GM18511 (cell line): ENCODE measurements around the gene ADCY1.
"Not testable (repeated sequence)": the region's sequence is repeated elsewhere in the genome, so short reads cannot be mapped to it uniquely, and the experiment has no call there.

Source experiments
- ATAC-seq: cut with Tn5 transposase; IDR thresholded peaks from one replicate; pipeline ENCODE4 v1.9.1; 2021; ENCODE audit warnings: mild to moderate bottlenecking, moderate library complexity; ENCODE audit not compliant: unreplicated experiment

ADCY1 gene

DNA sequence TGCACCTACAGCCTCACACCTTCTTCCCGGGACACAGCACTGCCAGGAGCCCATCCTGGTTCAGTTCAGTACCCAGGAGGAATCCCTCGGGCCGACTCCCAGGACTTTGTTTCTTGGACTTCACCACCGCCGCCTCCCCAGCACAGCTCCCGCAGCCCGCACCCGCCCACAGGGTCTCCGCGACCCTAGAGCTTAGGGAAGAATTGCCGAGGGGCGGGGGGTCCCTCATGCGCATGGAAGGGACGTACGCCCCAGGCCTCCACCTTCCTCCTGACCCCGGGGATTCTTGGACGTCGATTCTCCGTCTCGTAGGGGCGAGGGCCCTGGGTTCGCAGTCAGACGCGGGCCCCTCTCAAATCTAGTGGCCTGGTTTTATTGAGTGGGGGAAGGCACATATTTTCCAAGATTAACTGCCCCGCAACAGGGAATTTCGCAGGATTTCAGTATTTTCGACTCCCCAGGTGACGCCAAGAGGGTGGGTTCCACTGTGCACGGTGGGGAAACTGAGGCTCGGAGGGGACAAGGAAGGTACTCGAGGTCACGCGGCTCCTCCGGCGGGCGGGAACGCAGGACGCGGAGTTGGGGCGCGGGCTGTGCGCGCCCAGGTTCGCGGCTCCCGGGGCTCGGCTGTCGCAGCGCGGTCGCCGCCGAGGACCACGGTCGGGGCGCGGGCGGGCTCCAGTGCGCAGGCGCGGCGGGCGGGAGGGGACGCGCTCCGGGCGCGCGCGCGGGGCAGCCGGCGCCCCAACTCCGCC is at the start of gene ADCY1:
TSS of gene ADCY1 (plus strand) at position 708 of the 755 bp plus-strand sequence. CDS start 176 bp downstream, outside the sequence.
- ATAC-seq, result no peak

DNA sequence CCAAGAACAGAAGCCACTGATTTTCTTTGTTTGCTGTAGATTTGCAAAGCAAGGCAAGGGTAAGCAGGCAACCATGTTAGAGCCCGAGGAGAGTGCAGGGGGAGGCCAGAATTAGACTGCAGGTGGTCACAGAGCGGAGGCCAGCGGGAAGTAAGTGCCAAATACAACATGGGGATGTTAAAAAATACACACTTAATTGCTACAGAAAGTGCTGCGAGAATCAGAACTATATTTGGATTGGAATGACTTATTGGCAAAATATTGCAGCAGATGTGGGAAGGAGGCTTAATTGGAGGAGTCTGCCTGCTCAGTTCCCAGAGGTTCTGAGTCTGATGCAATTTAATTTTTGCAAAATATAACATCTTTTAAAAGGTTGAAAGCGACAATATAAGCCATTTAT is 49.7 kb upstream of the ADCY1 start:
- ATAC-seq, result no peak

DNA sequence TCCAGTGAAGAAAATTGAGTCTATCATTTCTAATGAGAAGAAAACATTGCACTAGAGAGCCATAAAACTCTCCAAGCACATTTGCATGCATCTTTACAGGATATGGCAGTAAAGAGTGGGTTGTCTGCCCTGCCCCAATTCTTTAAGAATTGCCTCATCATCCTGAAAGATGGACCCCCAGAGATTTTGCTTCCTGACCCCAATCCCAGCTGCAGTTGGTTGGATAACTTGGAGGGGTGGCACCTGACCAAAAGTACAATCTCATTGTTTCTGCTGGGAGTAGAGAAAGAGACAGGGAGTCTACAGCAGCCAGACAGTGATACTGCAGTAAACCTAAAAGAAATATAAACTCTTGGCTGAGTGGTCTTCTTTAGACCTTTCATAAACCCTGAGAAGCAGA is 49.1 kb upstream of the ADCY1 start:
- ATAC-seq, result no peak

DNA sequence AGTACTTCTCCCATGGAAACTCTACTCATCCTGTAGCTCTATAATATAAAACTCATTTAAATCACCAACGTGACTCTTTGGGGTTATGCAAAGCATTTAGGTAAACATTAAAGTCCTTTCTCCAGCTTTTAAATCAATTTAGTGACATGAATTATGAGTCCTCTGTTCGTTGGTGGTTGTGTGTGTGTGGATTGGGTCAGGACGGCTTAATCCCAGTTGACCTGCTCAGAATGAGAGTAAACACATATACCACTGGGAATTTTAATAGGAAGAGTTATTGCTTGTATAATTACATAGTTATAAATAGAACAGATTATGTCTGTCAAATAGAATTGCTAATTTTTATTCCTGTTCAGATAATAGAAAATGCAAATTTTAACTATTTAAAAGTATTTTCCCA is 30.7 kb upstream of the ADCY1 start:
- ATAC-seq, result no peak

DNA sequence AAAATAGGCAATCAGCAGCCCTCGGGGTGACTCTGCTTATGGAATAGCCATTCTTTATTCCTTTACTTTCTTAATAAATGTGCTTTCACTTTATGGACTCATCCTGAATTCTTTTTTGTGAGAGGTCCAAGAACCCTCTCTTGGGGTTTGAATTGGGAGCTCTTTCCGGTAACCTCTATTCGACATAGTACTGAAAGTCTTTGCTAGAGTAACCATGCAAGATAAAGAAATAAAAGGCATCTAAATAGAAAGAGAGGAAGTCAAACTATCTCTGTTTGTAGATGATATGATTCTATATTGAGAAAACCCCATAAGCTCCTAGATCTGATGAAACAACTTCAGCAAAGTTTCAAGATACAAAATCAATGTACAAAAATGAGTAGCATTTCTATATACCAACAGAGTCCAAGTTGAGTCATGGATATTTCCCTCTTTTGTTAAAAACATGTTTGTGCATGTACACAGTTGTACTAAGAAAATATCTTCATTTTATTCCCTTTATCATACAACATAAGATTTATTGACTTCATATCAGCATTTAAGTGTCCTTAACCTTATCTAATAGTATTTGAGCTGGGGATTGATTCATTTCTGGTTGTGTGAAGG is 29.0 kb upstream of the ADCY1 start:
- ATAC-seq, result not testable (repeated sequence)

DNA sequence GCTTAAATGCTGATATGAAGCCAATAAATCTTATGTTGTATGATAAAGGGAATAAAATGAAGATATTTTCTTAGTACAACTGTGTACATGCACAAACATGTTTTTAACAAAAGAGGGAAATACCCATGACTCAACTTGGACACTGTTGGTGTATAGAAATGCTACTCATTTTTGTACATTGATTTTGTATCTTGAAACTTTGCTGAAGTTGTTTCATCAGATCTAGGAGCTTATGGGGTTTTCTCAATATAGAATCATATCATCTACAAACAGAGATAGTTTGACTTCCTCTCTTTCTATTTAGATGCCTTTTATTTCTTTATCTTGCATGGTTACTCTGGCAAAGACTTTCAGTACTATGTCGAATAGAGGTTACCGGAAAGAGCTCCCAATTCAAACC is 25.3 kb upstream of the ADCY1 start:
- ATAC-seq, result peak; percentile 73

DNA sequence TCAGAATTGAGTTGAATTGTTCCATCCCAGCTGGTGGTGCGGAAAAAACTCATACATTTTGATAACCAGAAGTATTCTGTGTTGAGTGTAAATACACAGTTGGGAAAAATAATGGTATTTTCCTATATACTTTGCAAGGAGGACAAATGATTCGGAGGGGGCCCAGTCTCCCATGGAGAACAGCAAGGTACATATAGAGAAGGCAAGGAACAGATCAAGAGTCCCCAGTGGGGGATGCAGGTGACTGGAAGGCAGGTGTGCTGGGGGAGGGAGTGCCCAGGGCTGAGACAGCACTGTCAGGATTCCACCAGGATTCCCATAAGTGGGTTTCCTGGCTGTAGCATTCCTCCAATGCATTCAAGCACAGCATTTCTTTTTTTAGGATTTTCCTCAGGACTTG is 10.8 kb upstream of the ADCY1 start:
- no peak for ATAC-seq

DNA sequence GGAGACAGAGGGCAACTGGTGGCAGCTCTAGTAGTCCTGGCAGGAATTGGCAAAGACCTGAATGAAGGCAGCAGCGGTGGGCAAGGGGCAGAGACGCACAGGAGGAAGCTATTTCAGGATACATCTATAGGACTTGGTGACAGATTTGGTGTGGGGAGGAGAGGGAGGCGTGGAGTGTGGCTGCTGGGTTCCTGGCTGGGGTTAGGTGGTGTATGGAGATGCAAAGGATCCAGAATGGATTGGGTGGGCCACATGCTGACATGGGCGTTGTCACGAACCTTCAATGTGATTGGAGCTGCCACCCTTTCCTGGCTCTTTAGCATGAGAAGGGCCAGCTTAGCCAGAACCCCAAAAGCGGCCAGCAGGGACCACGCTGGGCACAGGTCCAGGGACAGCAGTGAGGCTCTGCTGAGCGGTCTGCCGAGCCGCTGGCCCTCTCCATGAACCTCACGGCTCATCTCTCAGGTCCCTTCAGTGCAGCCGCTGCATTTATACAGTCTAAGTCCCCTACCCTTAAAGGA is 10.2 kb upstream of the ADCY1 start:
- ATAC-seq, result no peak

DNA sequence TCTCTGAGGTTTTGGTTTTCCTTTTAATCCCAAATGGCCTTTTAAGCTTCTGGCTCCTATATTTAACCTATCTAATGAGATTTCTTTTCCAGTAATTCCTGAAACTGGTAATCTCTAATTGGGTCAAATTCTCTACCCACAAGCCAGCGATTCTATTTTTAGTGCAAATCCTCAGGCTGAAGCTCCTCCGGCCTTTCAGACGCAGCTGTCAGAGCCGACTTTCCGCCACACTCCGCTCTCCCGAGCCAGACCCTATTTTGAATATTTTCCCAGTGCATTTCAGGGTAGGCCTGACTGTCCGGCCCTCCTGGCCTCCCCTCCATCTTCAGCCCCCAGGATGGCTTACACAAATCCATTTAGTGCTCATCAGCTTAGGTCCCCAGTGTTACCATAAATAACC is 9.7 kb upstream of the ADCY1 start:
- no peak for ATAC-seq

DNA sequence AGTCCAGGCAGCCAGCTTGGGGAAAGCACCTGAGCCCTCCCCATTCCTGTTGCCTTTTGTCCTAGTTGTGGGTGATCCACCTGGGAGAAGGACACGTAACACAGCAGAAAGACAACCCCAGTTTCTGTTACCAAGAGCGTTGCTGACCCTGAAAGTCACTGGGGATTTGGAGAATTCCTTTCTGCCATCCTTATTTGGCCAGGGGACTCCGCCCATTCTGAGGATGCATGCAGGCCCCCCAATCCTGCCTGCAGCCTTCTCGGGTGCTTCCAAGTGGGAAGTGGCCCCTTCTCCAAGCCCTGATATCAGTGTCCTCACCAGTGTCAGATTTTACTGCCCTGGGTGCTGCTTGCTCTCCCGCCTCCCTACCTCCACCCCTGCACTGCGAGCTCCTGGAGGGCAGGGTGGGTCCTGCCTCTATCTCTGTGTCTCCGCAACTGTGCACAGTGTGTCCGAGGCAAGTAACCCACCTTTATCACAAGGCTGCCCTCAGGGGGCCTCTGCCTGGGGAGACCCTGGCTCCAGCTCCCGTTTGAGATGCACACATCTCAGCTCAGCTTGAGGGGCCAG is 9.2 kb upstream of the ADCY1 start:
- no peak for ATAC-seq

DNA sequence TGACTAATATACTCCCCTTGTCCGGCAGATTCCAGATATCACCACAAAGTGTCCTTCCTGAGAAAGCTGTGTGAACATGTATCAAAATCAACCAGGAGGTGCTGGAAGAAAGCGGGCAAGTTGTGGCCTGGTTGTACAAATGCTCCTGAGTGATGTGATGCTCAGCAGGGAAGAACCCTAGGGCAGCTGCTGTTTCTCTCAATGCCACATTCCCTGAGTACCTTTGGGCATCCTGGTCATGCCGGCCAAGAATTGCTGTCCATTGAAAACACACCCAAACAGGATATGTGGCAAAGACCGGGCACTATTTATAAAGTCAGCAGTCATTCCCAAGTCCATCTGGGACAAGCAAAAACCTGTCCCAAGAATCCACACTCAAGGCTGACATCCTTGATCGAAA is 7.8 kb upstream of the ADCY1 start:
- ATAC-seq, result no peak

DNA sequence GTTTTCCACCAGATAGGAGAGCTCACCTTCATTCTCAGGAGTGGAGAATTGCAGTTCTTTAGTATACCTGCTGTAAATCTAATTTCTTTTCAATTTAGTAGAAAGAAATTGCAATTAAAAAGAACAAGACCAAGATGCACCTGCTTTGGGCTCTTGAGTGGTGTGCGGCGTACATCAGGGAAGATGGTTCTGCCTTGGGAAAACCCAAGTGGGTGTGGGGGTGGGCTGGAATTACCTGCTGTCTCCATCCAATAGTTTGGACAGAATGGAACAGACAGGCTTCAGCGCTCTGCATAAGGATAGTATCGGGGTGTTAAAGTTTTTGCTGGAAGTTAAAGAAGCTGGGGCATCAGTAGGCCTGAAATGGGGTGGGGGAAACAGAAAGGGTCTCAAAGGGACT is 7.2 kb upstream of the ADCY1 start:
- ATAC-seq, result no peak

DNA sequence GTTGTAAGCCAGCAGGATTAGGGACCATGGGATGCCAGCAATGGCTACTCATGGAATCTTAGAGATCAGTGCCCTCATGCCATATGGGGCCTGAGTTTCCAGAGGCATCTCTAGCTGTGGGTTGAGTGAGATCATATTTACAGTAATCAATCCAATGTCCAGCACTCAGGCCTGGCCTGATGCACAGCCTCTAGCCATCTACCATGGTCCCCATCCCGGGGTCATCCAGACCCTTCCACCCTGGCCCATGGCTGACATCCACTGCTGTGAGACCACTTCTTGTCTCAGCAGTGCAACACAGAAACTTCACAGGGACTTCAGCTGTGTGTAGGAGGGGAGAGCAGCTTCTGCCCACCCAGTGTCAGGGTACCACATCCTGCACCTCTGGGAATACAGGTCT is 6.5 kb upstream of the ADCY1 start:
- no peak for ATAC-seq

DNA sequence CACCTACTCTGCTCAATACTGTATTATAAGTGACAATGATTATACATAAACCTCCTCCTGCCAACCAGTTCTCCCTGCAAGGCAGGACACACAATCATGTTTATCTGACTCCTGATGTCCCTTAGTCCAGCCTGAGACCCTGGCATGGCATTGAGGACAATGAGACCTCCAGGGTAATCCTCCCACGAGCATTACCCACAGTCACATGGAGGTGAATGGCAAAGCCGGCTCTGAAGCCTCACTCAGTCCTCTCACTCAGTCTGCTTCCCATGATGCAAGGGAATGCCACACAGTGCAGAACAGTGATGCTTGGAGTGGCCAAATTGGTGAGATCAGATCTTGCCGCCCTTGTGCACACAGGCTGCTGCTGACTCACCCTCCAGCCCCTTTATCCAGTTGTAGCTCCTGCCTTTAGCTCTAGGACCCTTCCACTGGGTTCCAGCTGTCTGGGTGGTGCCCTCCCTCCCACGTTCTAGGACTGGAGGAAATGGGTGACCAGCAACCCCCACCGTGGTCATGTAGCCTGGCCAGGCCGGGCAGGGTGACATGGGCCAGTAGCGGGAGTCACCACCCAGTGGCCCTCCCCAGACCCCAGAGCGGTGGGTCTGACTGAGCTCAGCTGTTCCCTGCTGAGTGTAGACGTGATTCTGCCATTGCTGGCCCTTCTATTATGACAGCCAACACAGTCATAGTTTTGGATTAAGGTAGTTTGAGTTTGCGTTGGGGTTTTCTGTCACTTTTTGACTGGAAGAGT is 5.5 kb upstream of the ADCY1 start:
- no peak for ATAC-seq

DNA sequence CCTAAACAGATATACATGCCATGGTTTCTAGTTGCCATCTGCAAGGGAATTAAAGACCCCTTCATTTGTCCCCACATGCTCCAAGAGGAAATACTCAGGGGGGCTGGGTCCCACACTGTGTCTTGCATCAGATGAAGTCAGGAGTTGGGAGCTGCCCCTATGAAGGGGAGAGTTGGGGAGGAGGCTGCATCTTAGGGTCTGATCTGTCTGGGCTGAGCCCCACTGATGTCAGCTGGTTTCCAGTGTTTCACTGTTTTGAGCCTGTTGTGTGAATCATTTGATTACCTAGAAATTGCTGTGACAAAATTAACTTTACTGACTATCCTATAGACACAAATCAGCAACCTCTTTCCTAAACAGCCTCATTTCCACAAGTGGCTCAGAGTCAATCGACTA is 4.9 kb upstream of the ADCY1 start:
- no peak for ATAC-seq

DNA sequence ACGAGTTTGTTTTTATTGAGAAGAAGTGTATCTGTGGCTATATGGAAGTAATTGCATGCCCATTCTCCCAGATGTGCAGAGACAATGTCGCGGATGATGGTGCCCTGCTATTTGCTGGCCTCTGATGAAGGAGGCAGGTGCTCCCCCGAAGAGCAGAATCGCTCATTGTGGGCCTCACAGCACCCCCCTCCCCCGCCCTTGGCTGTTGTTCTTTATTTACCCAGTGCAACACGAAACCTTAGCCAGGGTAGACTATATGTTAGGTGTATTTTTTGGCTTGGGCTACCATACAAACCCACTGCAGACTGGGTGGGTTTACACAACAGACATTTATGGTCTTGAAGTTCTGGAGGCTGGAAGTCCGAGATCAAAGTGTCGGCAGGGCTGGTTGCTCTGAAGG is 3.4 kb upstream of the ADCY1 start:
- no peak for ATAC-seq

DNA sequence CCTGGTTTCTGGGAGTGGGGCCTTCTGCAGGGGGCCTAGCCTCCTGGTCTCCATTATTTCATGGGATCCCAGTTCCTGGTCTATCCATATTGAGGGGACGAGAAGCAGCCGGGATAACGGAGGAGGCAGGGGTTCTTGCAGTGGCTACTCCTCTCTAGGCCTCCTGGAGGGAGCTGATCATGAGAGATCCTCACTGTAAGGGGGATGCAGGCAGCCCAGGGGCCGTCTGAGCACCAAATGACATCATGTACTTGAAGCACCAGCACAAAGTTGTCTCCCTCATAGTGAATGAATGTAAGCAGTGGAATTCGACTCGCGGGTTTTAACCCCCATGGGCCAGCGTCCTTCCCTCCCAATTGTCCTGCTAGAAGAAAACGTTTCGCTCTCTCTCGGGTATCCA is 964 bp upstream of the ADCY1 start:
- ATAC-seq, result no peak

DNA sequence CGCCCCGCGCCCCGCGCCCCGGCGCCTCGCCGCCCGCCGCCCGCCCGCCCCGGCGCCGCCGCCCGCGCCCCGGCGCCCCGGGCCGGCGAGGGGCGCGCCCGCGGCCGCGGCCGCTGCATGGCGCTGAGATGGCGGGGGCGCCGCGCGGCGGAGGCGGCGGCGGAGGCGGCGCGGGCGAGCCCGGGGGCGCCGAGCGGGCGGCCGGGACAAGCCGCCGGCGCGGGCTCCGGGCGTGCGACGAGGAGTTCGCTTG is 174 bp downstream of the ADCY1 start:
- ATAC-seq, result no peak

DNA sequence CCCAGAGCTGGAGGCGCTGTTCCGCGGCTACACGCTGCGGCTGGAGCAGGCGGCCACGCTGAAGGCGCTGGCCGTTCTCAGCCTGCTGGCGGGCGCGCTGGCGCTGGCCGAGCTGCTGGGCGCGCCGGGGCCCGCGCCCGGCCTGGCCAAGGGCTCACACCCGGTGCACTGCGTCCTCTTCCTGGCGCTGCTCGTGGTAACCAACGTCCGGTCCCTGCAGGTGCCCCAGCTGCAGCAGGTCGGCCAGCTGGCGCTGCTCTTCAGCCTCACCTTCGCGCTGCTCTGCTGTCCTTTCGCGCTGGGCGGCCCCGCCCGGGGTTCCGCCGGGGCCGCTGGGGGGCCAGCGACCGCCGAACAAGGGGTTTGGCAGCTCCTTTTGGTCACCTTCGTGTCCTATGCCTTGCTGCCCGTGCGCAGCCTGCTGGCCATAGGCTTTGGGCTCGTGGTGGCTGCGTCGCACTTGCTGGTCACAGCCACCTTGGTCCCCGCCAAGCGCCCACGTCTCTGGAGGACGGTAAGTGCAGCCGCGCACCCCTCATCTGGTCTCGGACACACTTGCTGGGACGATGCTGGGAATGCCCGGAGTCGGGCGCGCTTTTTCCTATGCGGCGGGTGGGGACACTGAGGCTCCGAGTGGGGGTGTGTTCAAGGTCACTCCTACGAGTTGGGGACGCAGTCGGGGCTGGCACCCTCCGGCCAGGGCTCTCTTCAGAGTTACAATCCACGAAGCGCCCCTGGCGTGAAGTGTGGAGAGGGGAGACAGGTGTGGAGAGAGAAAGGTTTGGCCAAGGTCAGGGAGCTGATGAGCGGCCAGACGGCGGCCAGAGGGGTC is 717 bp downstream of the ADCY1 start:
- ATAC-seq, result no peak

DNA sequence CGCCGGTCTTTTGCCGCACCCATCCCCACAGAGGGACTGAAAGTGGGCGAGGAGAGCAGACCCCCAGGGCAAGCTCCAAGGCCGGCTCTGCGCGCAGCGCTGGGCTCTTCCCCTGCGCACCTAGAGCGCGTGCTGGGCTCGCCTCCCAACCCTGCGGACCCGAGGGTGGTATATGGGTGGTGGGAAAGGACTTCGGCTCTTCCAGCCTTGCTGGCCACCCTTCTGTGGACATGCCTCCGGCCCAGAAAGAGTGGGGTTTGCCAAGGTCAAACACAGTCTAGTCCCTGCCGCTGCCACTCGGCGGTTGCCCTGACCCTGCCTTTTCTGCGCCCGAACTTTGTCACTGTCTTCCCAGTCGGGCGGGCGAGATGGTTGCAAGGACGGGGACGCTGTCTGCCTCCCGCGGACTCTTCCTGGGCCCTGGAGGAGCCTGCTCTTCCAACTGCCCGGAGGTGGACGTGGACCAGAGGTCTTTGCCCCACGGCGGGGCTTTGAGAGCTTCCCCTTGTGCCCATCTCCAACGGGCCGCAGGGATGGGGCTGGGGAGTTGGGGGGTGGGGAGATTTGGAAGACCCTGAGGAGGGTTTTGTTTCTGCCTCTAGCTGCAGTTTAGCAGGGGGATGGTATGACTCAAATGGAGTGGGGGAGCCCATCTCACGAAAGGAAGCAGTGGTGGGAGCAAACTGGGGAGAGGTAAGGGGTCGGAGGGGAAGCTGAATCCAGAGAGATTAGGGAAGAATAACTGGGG is 1.5 kb downstream of the ADCY1 start:
- ATAC-seq, result no peak
